Gastrocnemius medialis (tissue), 4 donors: ENCODE results near the gene BPIFB2.

Experiments used
- POLR2A ChIP-seq, 2 donors: fragments of 450-650 bp; IDR thresholded peaks; one replicate each; pipeline ENCODE4 v1.6.1; 2017; ENCODE audit warnings: antibody characterized with exemption in 2 of 2, mild to moderate bottlenecking in 2 of 2, moderate library complexity in 2 of 2
- TF ChIP-seq, protein P1 (sequence below), 5 experiments: fragments of 450-650 bp in 3 of 5; fragments of 200-600 bp in 2 of 5; sonication (generic) in 2 of 5; IDR thresholded peaks in 4 of 5; conservative IDR thresholded peaks in 1 of 5; 1 replicate in 4 of 5; 2 replicates in 1 of 5; pipeline ENCODE4 v1.5.1; 2016 to 2019; ENCODE audit warnings: antibody characterized with exemption in 5 of 5, mild to moderate bottlenecking in 3 of 5, moderate library complexity in 3 of 5

DNA sequence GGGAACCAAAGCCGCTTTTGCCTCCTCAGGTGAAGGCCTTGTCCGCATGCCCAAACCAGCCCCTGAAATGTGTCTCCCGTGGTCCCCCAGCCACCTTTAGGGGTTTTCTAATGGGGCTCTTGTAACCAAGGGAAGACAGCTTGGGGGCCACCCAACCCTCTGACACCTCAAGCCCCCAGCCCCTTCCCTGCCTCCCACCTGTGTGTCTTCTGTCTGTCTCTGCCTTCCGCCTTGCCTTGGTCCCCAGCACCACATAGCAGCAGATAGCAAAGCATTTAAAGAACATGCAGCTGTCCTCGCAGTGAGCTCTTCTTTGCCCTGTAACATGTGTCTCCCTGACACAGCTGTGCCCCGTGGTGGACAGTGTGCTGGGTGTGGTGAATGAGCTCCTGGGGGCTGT, 55.8 kb downstream of the BPIFB2 start:
- TF ChIP-seq, protein P1, sequence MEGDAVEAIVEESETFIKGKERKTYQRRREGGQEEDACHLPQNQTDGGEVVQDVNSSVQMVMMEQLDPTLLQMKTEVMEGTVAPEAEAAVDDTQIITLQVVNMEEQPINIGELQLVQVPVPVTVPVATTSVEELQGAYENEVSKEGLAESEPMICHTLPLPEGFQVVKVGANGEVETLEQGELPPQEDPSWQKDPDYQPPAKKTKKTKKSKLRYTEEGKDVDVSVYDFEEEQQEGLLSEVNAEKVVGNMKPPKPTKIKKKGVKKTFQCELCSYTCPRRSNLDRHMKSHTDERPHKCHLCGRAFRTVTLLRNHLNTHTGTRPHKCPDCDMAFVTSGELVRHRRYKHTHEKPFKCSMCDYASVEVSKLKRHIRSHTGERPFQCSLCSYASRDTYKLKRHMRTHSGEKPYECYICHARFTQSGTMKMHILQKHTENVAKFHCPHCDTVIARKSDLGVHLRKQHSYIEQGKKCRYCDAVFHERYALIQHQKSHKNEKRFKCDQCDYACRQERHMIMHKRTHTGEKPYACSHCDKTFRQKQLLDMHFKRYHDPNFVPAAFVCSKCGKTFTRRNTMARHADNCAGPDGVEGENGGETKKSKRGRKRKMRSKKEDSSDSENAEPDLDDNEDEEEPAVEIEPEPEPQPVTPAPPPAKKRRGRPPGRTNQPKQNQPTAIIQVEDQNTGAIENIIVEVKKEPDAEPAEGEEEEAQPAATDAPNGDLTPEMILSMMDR (IDR thresholded peaks at IDR 0.05 in 4 of 5, conservative IDR thresholded peaks at IDR 0.05 in 1 of 5): no peak
- no peak for TF ChIP-seq POLR2A (IDR thresholded peaks at IDR 0.05)
